ENCODE data around the gene DNAJB6. TPM values are rescaled to one million over a fixed set of nuclear protein-coding genes. Genes with fewer than 3 reads are reported as not detected.
"Not testable (repeated sequence)": the region's sequence is repeated elsewhere in the genome, so short reads cannot be mapped to it uniquely, and the experiment has no call there.

DNAJB6 gene
- total RNA-seq, 1 donor from 2014 or later, result 172 TPM

DNA sequence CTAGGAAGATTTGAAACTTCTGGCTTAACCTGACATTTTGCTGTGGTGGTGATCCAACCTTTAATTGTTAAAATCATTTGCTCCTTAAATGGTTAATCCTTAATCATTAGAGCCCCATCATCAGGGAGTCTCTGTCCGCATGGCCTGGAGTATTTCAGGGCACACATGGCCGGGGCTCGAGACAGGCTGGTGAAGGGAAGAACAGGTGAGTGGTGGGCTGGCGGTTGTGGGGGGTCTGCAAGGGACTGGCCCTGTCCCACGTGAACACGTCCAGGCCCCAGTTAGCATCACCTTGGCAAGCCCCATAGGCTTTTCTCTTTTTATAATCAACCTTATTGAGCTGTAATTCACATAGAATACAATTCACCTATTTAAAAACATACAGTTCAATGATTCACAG is 109.5 kb downstream of the DNAJB6 start:
- Histone ChIP-seq H3K27ac (no peak overlapping the region), H3K9me3 (ENCODE audit: low read depth) (no peaks in the 10 kb centered on the region), H3K4me2 (no peak overlapping the region), H3K9ac (no peak overlapping the region), H4K20me1 (ENCODE audit: low read depth) (no peaks in the 10 kb centered on the region), H3K36me3 (no peaks in the 10 kb centered on the region), H3F3A (ENCODE audit: low read depth) (no peaks in the 10 kb centered on the region), H3K79me2 (ENCODE audit: low read depth) (no peaks in the 10 kb centered on the region), H3K27me3 (no peaks in the 10 kb centered on the region), H2AFZ (replicated peaks) (no peak overlapping the region), H3K4me1 (no peaks in the 10 kb centered on the region), H3K4me3 (no peak overlapping the region)
- Mint-ChIP-seq H3K4me3 (no peak overlapping the region), H3K9me3 (peaks cover 14% of the 10 kb centered on the region), H3K36me3 (peaks cover 3% of the 10 kb centered on the region), H3K27me3 (ENCODE audit: insufficient read depth, low read depth) (peaks cover 5% of the 10 kb centered on the region), H3K4me1 (peaks cover 6% of the 10 kb centered on the region), H3K27ac (no peak overlapping the region)
- no peak for TF ChIP-seq EZH2 (IDR thresholded peaks at IDR 0.05)
- no peak for TF ChIP-seq EZH2phosphoT487 (IDR thresholded peaks at IDR 0.05)
- TF ChIP-seq, protein P1, sequence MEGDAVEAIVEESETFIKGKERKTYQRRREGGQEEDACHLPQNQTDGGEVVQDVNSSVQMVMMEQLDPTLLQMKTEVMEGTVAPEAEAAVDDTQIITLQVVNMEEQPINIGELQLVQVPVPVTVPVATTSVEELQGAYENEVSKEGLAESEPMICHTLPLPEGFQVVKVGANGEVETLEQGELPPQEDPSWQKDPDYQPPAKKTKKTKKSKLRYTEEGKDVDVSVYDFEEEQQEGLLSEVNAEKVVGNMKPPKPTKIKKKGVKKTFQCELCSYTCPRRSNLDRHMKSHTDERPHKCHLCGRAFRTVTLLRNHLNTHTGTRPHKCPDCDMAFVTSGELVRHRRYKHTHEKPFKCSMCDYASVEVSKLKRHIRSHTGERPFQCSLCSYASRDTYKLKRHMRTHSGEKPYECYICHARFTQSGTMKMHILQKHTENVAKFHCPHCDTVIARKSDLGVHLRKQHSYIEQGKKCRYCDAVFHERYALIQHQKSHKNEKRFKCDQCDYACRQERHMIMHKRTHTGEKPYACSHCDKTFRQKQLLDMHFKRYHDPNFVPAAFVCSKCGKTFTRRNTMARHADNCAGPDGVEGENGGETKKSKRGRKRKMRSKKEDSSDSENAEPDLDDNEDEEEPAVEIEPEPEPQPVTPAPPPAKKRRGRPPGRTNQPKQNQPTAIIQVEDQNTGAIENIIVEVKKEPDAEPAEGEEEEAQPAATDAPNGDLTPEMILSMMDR (IDR thresholded peaks at IDR 0.05), result no peak
- DNase-seq (ENCODE audit: low spot score), result no peak

DNA sequence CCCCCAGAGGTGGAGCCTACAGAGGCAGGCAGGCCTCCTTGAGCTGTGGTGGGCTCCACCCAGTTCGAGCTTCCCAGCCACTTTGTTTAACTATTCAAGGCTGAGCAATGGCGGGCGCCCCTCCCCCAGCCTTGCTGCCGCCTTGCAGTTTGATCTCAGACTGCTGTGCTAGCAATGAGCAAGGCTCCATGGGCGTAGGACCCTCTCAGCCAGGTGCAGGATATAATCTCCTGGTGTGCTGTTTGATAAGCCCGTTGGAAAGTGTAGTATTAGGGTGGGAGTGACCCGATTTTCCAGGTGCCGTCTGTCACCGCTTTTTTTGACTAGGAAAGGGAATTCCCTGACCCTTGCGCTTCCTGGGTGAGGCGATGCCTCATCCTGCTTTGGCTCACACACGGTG is 117.2 kb downstream of the DNAJB6 start:
- H3K27ac ChIP-seq; H4K20me1 ChIP-seq (ENCODE audit: low read depth); H3K36me3 ChIP-seq; H3K4me1 ChIP-seq; H3K27ac Mint-ChIP-seq; H3F3A ChIP-seq (ENCODE audit: low read depth); H3K4me3 Mint-ChIP-seq; H3K36me3 Mint-ChIP-seq; H3K4me2 ChIP-seq; H3K27me3 Mint-ChIP-seq (ENCODE audit: insufficient read depth, low read depth); DNase-seq (ENCODE audit: low spot score); H2AFZ ChIP-seq (replicated peaks); H3K79me2 ChIP-seq (ENCODE audit: low read depth); H3K27me3 ChIP-seq; H3K4me3 ChIP-seq; H3K9ac ChIP-seq; H3K9me3 ChIP-seq (ENCODE audit: low read depth): not testable (repeated sequence)
- Mint-ChIP-seq H3K9me3 (peaks cover 46% of the 10 kb centered on the region), H3K4me1 (peaks cover 31% of the 10 kb centered on the region)

DNA sequence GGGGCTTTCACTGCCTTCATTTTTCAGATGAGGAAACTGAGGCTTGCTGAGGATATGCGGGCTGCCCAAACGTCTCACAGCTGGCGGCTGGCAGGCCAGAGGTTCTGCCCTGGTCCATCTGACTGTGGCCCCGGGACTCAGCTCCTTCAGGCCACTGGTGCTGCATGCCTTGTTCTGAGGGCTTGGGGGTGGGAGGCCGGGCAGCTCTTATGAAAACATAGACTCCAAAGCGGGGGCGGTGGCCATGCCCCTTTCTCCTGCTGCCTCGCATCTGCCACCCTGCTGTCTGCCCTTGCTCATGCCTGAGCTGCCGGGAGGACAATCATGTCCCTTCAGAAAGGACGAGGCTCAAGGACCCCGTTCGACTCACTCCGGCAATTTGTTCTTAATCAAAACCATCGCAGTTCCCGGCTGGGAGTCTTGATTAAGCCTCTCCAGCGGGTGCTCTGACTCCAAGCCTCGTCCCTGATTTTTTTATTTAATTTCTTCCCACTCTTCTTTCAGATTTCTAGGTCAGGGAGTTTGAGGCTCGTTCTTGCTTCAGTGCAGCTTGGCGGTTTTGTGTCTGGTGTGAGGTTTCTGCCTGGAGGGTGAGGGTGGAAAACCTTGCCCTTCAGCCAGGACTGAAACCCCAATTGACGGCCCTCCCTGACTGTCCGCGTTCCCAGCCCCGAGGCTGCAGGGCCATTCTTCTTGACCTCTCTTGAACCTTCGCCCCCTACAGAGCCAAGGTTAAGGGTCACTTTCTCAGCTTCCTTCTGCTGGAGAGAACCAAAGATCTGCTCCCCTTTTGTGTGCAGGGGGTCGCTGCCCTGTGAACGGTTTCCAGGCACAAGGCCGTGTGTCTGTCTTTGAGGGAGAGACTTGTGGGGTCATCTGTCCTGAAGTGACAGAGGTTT is 120.8 kb downstream of the DNAJB6 start:
- TF ChIP-seq EZH2 (IDR thresholded peaks at IDR 0.05) (no peak), EZH2phosphoT487 (IDR thresholded peaks at IDR 0.05) (no peak)
- TF ChIP-seq, protein P1 (IDR thresholded peaks at IDR 0.05), result no peak
- DNase-seq (ENCODE audit: low spot score), result peak; percentile 30

DNA sequence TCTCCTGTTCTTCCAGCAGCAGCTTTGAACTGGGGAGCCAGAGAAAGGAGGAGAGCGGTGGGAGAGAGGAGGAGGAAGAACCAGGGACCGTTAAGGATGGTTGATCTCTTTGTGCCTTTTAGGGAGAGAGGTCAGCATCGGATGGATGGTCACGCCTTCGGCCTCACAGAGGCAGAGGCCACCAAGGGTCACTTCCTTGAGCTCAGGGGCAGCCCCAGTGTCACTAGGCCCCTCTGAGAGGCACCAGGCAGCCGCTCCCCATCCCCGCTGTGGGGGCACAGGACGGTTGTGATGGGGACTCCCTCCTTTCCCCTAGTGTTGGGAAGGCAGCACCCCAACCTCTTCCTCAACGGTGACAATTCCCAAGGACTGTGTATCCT is 121.4 kb downstream of the DNAJB6 start:
- Histone ChIP-seq H3K36me3 (no peaks in the 10 kb centered on the region), H3K27ac (no peak overlapping the region), H3K27me3 (peaks cover 3% of the 10 kb centered on the region), H2AFZ (replicated peaks) (no peak overlapping the region), H3F3A (ENCODE audit: low read depth) (no peaks in the 10 kb centered on the region), H4K20me1 (ENCODE audit: low read depth) (no peaks in the 10 kb centered on the region), H3K4me2 (no peak overlapping the region), H3K4me3 (no peak overlapping the region), H3K9me3 (ENCODE audit: low read depth) (no peaks in the 10 kb centered on the region), H3K79me2 (ENCODE audit: low read depth) (no peaks in the 10 kb centered on the region), H3K4me1 (no peaks in the 10 kb centered on the region), H3K9ac (no peak overlapping the region)
- TF ChIP-seq EZH2 (IDR thresholded peaks at IDR 0.05) (no peak), EZH2phosphoT487 (IDR thresholded peaks at IDR 0.05) (no peak)
- TF ChIP-seq, protein P1 (IDR thresholded peaks at IDR 0.05), result no peak
- peak overlapping the region; percentile 75 for H3K4me3 Mint-ChIP-seq
- H3K36me3 Mint-ChIP-seq, result peaks cover 6% of the 10 kb centered on the region
- H3K27me3 Mint-ChIP-seq (ENCODE audit: insufficient read depth, low read depth), result peaks cover 10% of the 10 kb centered on the region
- peak overlapping the region; percentile 100 for H3K27ac Mint-ChIP-seq
- H3K4me1 Mint-ChIP-seq, result peaks cover 69% of the 10 kb centered on the region
- no peak for DNase-seq (ENCODE audit: low spot score)
- peaks cover 33% of the 10 kb centered on the region for H3K9me3 Mint-ChIP-seq

More for the DNA sequence above, 120.8 kb downstream of the DNAJB6 start:
- Histone ChIP-seq H3K4me1 (no peaks in the 10 kb centered on the region), H3F3A (ENCODE audit: low read depth) (no peaks in the 10 kb centered on the region), H3K79me2 (ENCODE audit: low read depth) (no peaks in the 10 kb centered on the region), H3K9me3 (ENCODE audit: low read depth) (no peaks in the 10 kb centered on the region), H2AFZ (replicated peaks) (no peak overlapping the region), H4K20me1 (ENCODE audit: low read depth) (no peaks in the 10 kb centered on the region), H3K27ac (no peak overlapping the region), H3K27me3 (peaks cover 3% of the 10 kb centered on the region), H3K36me3 (no peaks in the 10 kb centered on the region), H3K4me2 (no peak overlapping the region), H3K4me3 (no peak overlapping the region), H3K9ac (no peak overlapping the region)
- Mint-ChIP-seq H3K4me3 (peak overlapping the region; percentile 75), H3K27me3 (ENCODE audit: insufficient read depth, low read depth) (peaks cover 10% of the 10 kb centered on the region), H3K36me3 (peaks cover 6% of the 10 kb centered on the region), H3K27ac (peak overlapping the region; percentile 100), H3K4me1 (peaks cover 62% of the 10 kb centered on the region), H3K9me3 (peaks cover 39% of the 10 kb centered on the region)

Measured in neural progenitor cell (in vitro differentiated cells).